SK-N-SH treated with all-trans-retinoic acid at 6 μM for 48 hours (cell line): Measurements from ENCODE around the gene C11orf68.
"Not testable (repeated sequence)": the region's sequence is repeated elsewhere in the genome, so short reads cannot be mapped to it uniquely, and the experiment has no call there.

Source experiments
- TCF4 ChIP-seq: fragments of 250-450 bp; sonication (Bioruptor Pico); IDR thresholded peaks from 2 replicates; pipeline ENCODE4 v1.8.0; 2021; ENCODE audit warnings: mild to moderate bottlenecking, moderate library complexity, borderline replicate concordance
- ZFP3 ChIP-seq: fragments of 250-450 bp; sonication (Bioruptor Pico); IDR thresholded peaks from 2 replicates; pipeline ENCODE4 v1.5.0; 2020; ENCODE audit warnings: mild to moderate bottlenecking, moderate library complexity
- ZFP30 ChIP-seq: fragments of 450-650 bp; formaldehyde crosslinking; IDR thresholded peaks from 2 replicates; pipeline ENCODE4 v1.5.0; 2022; ENCODE audit warnings: mild to moderate bottlenecking, moderate library complexity
- TF ChIP-seq, protein P1 (sequence below): fragments of 250-450 bp; sonication (Bioruptor Pico); IDR thresholded peaks from 2 replicates; pipeline ENCODE4 v1.8.0; 2021; ENCODE audit warnings: low read depth, mild to moderate bottlenecking, moderate library complexity, borderline replicate concordance

DNA sequence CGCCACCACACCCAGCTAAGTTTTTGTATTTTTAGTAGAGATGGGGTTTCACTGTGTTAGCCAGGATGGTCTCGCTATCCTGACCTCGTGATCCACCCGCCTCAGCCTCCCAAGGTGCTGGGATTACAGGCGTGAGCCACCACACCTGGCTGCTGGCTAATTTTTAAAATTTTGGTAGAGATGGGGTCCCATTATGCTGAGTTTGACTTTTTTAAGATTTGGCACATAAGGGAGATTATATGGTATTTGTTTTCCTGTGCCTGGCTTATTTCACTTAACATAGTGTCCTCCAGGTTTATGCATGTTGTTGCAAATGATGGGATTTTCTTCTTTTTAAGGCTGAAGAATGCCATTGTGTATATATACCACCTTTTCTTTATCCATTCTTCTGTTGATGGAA lies 31.8 kb upstream of the C11orf68 start:
- TF ChIP-seq ZFP30 (CRISPR knock-in tag); TCF4; ZFP3 (CRISPR knock-in tag): not testable (repeated sequence)
- TF ChIP-seq, protein P1, sequence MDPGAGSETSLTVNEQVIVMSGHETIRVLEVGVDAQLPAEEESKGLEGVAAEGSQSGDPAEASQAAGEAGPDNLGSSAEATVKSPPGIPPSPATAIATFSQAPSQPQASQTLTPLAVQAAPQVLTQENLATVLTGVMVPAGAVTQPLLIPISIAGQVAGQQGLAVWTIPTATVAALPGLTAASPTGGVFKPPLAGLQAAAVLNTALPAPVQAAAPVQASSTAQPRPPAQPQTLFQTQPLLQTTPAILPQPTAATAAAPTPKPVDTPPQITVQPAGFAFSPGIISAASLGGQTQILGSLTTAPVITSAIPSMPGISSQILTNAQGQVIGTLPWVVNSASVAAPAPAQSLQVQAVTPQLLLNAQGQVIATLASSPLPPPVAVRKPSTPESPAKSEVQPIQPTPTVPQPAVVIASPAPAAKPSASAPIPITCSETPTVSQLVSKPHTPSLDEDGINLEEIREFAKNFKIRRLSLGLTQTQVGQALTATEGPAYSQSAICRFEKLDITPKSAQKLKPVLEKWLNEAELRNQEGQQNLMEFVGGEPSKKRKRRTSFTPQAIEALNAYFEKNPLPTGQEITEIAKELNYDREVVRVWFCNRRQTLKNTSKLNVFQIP (CRISPR knock-in tag): not testable (repeated sequence)
